Activated CD4-positive, CD25-positive, alpha-beta regulatory T cell treated with anti-CD3 and anti-CD28 coated beads, Interleukin-2, amount 50 U/mL, for 72 hours (primary cell): ENCODE results near the gene CBX7.
A peak's percentile ranks its signal among the peaks of the same experiment; 100 is the strongest.

Experiments
- DNase-seq: peaks from one replicate; pipeline ENCODE4 v3.0.0; 2021

Gene CBX7

DNA sequence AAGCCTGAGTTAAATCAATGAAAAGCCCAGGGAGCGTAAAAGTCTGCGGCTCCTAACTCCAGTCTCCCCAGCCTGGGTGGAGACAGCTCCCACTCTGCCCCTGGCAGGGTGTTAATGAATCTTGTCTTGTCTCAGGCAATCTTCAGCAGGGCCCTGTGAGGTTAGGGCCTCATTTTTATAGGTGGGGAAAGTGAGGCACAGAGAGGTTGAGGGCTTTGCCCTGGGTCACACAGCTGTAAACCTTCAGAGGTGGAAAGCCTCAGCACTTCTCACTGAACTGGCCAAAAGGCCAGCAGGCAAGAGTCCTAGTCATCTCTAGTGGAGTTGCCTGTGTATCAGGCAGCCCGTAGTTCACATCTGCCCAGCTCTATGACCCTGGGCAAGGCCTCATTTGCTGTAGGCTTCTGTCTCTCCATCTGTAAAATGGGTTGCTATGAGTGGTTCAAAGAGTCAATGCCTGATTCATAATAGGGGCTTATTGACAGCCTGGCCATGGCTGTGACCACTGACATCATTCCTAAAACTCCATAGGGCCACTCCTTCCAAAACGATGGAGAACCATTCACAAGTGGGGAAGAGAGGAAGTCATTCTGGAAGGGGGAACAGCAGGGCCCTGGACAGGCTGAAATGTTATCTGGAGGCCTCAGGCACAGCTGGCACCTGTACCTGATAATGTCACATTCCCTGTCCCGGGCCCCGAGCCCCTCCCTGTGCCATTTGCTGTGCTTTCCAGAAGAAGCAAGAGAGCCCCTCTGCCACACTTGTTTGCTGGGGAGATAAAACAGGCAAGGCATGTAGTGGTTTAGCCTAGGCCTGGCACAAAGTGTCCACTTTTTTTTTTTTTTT, 6.0 kb downstream of the CBX7 start:
- DNase-seq = no peak

DNA sequence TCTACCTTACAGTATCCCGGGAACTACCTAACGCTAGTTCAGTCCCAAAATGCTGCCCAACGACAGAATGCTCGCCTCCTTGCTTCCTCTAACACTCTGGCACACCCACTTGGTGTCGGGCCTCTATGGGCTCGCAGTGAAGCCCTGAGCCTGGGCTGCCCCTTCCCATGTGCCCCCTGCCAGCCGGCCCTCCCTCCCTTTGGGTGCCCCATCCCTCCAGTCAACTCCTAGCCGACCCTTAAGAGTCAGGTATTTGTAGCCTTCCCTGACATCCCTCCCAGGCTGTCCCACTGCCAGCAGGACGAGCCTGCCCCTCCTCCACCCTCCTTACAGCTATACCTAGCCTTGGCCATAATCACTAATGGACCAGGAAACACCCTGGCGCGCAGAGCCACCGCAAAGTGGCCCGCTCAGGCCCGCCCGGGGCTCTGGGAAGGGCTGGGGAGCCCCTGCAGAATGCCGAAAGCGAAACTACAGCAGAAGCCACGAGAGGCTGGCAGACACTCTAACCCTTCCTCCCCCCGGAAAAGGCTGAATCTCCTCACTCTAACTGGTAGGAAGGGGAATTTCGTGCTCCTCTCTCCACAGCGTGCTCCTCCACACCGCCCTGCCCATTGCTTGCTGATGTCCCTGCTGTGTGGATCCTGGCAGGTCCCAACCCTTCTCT, 8.2 kb downstream of the CBX7 start:
- peak; percentile 58 for DNase-seq

GRCh38 chr22:39142088-39142680, 10.3 kb downstream of the CBX7 start:
- no peak for DNase-seq

DNA sequence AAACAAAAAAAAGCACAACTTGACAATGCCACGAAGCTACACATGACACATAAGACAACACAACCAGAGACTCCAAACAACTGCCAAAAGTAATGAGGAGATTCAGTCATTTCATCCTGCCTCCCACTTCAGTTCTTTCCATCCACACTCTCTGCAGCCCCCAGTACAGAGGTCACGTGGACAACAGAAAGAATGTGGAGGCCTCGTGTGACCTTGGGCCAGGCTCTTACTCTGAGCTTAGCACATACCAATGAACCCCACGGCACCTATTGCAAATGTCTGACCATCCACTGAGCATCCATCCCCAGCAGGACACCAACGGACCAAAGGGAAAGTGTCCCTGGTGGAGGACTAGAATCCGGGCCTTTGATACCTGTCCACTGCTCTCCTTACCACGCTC, 12.5 kb downstream of the CBX7 start:
- no peak for DNase-seq

- no peak for DNase-seq
Observed at GRCh38 chr22:39138357-39138997, 14.0 kb downstream of the CBX7 start.

- DNase-seq = no peak
Observed at GRCh38 chr22:39136317-39136716, 16.2 kb downstream of the CBX7 start.

DNA sequence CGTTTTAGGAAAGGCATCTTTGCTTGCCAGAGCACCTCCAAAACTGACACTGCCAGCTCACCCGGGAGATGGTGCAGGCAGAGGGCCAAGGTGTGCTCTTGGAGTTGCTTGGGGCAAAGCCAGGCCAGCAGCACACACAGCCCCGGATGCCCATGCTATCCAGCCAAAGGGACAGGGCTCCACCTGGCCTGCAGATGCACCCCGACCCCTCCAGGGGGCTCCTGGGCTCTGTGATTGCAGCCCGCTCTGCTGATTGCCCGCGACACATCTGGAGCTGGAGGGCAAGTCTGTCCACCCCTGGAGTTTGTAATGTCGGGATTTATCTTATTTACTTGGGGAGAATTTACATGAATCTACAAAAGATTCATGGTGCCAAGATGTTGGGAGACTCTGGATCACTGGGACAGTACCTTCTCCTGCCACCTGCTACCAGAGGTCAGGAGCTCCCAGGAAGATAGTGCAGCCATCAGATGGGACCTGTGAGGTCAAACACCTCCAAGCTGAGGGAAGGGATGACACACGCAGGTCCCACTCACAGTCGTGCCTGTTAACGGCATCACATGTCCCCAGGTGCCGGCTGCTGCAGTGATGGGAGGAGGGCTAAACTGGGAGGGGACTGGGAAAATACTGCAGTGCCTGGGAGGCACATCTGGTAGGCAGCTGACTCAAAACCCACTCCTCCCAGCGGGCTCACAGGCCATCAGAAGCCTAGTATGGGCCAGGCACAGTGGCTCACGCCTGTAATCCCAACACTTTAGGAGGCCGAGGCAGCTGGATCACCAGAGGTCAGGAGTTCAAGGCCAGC, 17.2 kb downstream of the CBX7 start:
- no peak for DNase-seq

- no peak for DNase-seq
Observed at GRCh38 chr22:39134366-39135091, 18.0 kb downstream of the CBX7 start.

DNA sequence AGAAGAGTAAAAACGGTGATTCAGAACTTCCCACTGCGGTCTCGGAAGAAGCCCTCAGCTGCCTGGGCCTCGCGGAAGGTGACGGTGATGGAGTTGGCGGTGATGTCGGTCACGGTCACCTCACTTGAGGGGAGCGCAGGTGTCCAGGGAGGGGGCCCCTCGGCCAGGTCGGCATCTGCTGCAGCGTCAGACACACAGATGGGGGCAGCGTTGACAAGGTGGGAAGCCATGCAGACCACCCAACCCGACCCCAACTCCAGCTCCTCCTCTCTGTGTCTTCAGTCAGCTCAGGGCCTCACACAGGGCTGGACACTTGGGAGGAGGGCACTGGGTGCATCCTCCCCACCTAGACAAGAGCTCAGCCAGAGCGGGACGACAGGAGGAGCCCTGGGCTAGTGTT, 18.6 kb downstream of the CBX7 start:
- no peak for DNase-seq

GRCh38 chr22:39132871-39133524, 19.5 kb downstream of the CBX7 start:
- DNase-seq = no peak

GRCh38 chr22:39132281-39132680, 20.2 kb downstream of the CBX7 start:
- DNase-seq = no peak

DNA sequence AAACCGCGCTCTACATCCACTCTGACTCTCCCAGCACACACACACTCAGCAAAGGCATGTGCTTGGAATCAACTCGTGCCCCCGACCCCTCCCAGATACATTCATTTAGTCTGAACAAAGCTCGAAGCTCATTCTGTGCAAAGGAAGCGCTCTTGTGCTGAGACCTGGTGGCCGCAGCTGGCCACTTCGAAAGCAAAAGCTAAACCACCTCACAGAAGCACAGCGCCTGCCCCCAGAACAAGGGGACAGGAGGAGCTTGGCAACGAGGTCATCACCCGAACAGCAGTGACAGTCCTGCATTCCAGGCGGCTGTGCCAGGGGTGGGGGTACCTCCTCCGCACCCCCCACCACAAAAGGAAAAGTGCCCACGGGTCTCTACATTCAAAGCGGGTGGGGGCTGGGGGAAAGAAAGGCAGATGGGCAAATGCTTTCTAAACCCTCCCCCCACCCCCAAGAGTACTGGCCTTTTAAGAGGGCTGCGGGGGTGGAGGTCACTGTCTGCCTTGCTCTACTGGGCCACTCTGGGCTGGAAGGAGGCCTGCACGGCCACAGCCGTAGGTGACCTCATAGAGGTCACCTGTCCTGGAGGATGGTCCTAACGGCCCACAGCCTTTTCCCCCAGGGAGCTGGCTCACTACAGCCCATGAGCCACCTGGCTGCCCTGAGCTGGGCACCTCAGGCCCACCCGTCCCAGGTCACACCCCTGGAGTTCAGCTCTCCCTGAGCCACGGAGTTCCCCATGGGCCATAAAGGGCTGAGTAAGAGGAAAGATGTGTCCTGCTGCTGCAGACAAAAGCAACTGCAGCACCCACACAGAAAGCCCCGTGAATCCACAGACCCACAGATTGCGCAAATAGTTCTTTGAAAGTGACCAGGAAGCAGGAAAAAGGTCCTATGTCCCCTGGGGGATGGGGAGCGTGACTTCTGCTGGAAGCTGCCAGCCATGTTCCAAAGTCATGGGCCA, 21.3 kb downstream of the CBX7 start:
- DNase-seq = no peak

GRCh38 chr22:39130152-39130704, 22.3 kb downstream of the CBX7 start:
- DNase-seq = no peak

DNA sequence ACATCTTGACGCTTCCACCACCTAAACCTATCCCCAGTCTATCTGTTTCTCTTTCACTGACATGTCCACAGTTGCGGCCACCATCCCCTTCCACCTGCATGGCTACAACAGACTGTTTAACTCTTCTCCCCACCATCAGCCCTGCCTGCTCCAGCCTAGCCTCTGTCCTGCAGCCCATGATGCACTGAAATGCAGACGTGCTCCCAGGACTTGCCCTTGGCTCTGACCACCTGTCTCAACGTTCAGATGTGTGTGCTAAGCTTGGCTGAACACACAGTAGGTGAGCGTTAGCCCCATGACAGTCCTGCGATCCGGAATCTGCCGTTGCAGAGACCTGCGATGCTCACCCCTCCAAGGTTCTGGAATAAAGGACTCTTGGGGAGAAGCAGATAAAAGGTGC, 22.7 kb downstream of the CBX7 start:
- DNase-seq = no peak

DNA sequence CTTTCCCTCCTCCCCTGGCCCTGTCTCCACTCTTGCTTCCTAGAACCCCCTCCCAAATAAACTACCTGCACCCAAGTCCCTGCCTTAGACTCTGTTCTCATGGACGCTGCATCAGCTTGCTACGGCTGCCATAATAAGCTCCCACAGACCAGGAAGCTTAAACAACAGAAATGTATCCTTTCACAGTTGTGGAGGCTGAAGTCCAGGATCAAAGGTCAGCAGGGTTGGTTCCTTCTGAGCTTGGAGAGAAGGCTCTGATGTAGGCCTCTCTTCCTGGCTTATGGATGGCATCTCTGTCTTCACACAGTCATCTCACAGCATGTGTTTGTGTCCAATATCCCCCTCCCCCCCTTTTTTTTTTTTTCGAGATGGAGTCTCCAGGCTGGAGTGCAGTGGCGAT, 23.4 kb downstream of the CBX7 start:
- DNase-seq = no peak

DNA sequence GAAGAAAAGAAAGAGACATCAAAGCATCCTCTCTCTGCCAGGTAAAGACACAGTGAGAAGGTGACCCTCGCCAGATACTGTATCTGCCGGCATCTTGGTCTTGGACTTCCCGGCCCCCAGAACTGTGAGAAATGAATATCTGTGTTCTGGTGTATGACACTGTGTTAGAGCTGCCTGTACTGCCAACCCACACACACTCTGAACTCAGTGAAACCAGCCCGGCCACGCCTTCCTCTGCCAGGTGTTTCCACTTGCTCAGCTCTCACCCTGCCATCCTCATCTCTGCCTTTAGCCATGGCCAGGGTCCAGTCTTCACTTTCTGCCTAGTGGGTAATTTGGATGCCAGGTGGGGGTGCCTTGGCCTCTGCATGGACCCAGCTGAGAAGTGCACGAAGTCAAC, 24.0 kb downstream of the CBX7 start:
- DNase-seq = no peak

DNA sequence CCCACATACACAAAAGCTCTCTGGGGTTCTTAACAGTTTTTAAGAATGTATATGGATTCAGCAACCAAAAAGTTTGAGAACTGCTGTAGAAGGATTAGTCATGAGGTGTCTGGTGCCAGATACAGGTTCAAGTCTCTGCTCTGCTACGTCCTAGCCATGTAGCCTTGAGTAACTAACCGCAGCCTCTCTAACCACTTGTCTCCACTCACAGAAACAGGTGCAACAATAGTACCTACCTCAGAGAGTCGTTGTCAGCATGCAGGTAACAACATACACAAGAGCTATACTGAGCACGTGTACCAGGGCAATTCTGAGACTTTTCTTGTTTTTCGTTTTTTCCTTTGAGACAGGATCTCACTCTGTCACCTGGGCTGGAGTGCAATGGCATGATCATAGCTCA, 26.9 kb downstream of the CBX7 start:
- no peak for DNase-seq

DNA sequence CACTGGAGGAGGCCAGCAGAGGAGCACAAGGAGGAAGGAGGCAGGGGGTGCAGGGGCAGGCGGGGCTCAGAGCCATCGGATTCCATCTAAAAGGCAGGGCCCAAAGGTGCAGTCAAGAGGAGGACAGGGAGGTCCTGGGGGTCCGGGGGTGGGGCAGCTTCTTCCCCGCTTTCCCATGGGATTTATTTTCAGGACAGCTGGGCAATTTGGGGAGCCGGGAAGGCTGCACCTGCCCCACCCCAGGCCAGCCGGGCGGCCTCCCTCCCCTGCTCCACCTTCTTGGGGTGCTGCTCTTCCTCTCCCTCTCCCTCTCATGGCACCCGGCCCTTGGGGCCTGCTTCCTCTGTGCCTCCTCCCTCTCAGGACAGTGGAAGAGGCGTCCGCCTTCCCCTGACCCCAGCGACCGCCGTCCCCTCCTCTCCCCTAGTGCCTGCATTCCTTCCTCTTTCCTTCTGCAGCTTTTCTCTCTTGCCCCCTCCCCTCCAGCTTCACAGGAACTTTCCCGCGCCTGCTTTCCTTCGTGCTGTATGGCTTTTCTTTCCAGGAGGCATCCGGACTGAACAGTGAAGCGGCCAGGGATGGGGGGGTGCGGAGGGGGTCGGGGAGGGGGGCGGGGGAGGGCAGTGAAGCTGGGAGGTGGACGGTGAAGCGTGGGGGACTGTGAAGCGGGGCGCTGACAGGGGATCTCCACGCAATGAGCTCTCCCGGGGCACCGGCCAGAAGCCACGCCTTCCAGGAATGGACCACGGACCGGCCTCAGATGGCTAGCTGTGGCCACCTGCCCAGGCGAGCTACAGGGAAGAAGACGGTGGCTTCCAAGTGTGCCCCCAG, 28.5 kb downstream of the CBX7 start:
- no peak for DNase-seq
